H9 (cell line): ENCODE measurements around the gene PSMD5. TPM values are rescaled to one million over a fixed set of nuclear protein-coding genes. Genes with fewer than 3 reads are reported as not detected.

Source experiments
- DNase-seq: peaks from one replicate; pipeline ENCODE4 v3.0.0-alpha.2; 2017
- H2AFZ ChIP-seq: one replicate; pipeline ENCODE4 v1.6.1; 2013; ENCODE audit warnings: mild to moderate bottlenecking, low read length, control low read depth, moderate library complexity
- H2AK5ac ChIP-seq: 2 replicates; pipeline ENCODE4 v1.6.1; 2013; ENCODE audit warnings: low read length, control low read depth, mixed read lengths; ENCODE audit not compliant: insufficient read length
- H2BK120ac ChIP-seq: one replicate; pipeline ENCODE4 v1.6.1; 2013; ENCODE audit warnings: low read depth, mild to moderate bottlenecking, low read length, control low read depth, inconsistent platforms; ENCODE audit not compliant: poor library complexity, severe bottlenecking
- H2BK12ac ChIP-seq: 2 replicates; pipeline ENCODE4 v1.6.1; 2013; ENCODE audit warnings: low read length, control low read depth, mixed read lengths, low read depth; ENCODE audit not compliant: insufficient read length
- H2BK15ac ChIP-seq: 2 replicates; pipeline ENCODE4 v1.6.1; 2013; ENCODE audit warnings: low read depth, low read length, control low read depth
- H2BK20ac ChIP-seq: one replicate; pipeline ENCODE4 v1.6.1; 2013; ENCODE audit warnings: low read depth, mild to moderate bottlenecking, low read length, control low read depth, inconsistent platforms; ENCODE audit not compliant: poor library complexity, severe bottlenecking
- H2BK5ac ChIP-seq: 2 replicates; pipeline ENCODE4 v1.6.1; 2013; ENCODE audit warnings: low read length, control low read depth, mixed read lengths; ENCODE audit not compliant: insufficient read length
- H3K14ac ChIP-seq: 2 replicates; pipeline ENCODE4 v1.6.1; 2013; ENCODE audit warnings: low read length, control low read depth; ENCODE audit not compliant: insufficient read depth
- H3K18ac ChIP-seq: 2 replicates; pipeline ENCODE4 v1.6.1; 2013; ENCODE audit warnings: low read depth, mild to moderate bottlenecking, mixed read lengths, low read length, control low read depth; ENCODE audit not compliant: insufficient read length
- H3K23ac ChIP-seq: 2 replicates; pipeline ENCODE4 v1.6.1; 2013; ENCODE audit warnings: low read length, control low read depth, mixed read lengths, low read depth; ENCODE audit not compliant: insufficient read length
- H3K23me2 ChIP-seq: 2 replicates; pipeline ENCODE4 v1.6.1; 2013; ENCODE audit warnings: low read depth, mild to moderate bottlenecking, mixed read lengths, low read length, control low read depth; ENCODE audit not compliant: insufficient read length, poor library complexity, severe bottlenecking
- H3K27ac ChIP-seq: 2 replicates; pipeline ENCODE4 v1.5.1; 2013; ENCODE audit warnings: low read length, control low read depth, mixed read lengths, low read depth; ENCODE audit not compliant: insufficient read length
- H3K27me3 ChIP-seq: 2 replicates; pipeline ENCODE4 v1.6.1; 2013; ENCODE audit warnings: low read length, control low read depth, inconsistent platforms; ENCODE audit not compliant: insufficient read depth
- H3K4ac ChIP-seq: 2 replicates; pipeline ENCODE4 v1.6.1; 2013; ENCODE audit warnings: low read depth, mild to moderate bottlenecking, control low read depth, inconsistent platforms, low read length, moderate library complexity
- H3K4me1 ChIP-seq: 2 replicates; pipeline ENCODE4 v1.6.1; 2013; ENCODE audit warnings: low read length, control low read depth, inconsistent platforms; ENCODE audit not compliant: insufficient read depth
- H3K4me2 ChIP-seq: 2 replicates; pipeline ENCODE4 v1.6.1; 2013; ENCODE audit warnings: low read length, control low read depth, mixed read lengths; ENCODE audit not compliant: insufficient read length, insufficient read depth
- H3K56ac ChIP-seq: 2 replicates; pipeline ENCODE4 v1.6.1; 2013; ENCODE audit warnings: low read depth, mild to moderate bottlenecking, mixed read lengths, low read length, control low read depth; ENCODE audit not compliant: insufficient read length
- H3K79me1 ChIP-seq: 2 replicates; pipeline ENCODE4 v1.6.1; 2013; ENCODE audit warnings: low read depth, mild to moderate bottlenecking, moderate library complexity, low read length, control low read depth, inconsistent platforms; ENCODE audit not compliant: insufficient read depth, poor library complexity, severe bottlenecking
- H3K79me2 ChIP-seq: 2 replicates; pipeline ENCODE4 v1.6.1; 2013; ENCODE audit warnings: low read length, control low read depth, inconsistent platforms; ENCODE audit not compliant: insufficient read depth
- H3K9ac ChIP-seq: 2 replicates; pipeline ENCODE4 v1.6.1; 2013; ENCODE audit warnings: low read length, control low read depth, mixed read lengths; ENCODE audit not compliant: insufficient read length; ENCODE audit errors: extremely low read depth
- H3K9me3 ChIP-seq: one replicate; pipeline ENCODE4 v1.6.1; 2013; ENCODE audit warnings: low read depth, low read length, inconsistent platforms; ENCODE audit not compliant: control insufficient read depth
- H3T11ph ChIP-seq: one replicate; pipeline ENCODE4 v1.6.1; 2013; ENCODE audit warnings: mild to moderate bottlenecking, low read length, control low read depth, inconsistent platforms
- H4K20me1 ChIP-seq: one replicate; pipeline ENCODE4 v1.6.1; 2013; ENCODE audit not compliant: control insufficient read depth, insufficient read length, insufficient read depth
- H4K5ac ChIP-seq: 2 replicates; pipeline ENCODE4 v1.6.1; 2013; ENCODE audit warnings: low read depth, mild to moderate bottlenecking, mixed read lengths, low read length, control low read depth; ENCODE audit not compliant: insufficient read length
- H4K8ac ChIP-seq: replicated peaks from 2 replicates; pipeline ENCODE4 v1.6.1; 2013; ENCODE audit warnings: low read length, control low read depth, mixed read lengths, low read depth; ENCODE audit not compliant: insufficient read length
- H4K91ac ChIP-seq: 2 replicates; pipeline ENCODE4 v1.6.1; 2013; ENCODE audit warnings: low read depth, mild to moderate bottlenecking, moderate library complexity, mixed read lengths, low read length, control low read depth; ENCODE audit not compliant: insufficient read length
- H3K27ac Mint-ChIP-seq, 3 experiments: 2 replicates in 2 of 3; 3 replicates in 1 of 3; pipeline ENCODE4 v1.8.0; 2020 to 2021; ENCODE audit warnings: mixed read lengths in 3 of 3, mild to moderate bottlenecking in 1 of 3, moderate library complexity in 1 of 3
- H3K27me3 Mint-ChIP-seq: 2 replicates; pipeline ENCODE4 v1.8.0; 2021; ENCODE audit warnings: low read depth, mild to moderate bottlenecking, moderate library complexity, mixed read lengths
- H3K36me3 Mint-ChIP-seq, 3 experiments: 2 replicates in 2 of 3; 3 replicates in 1 of 3; pipeline ENCODE4 v1.8.0; 2020 to 2021; ENCODE audit warnings: low read depth in 3 of 3, mixed read lengths in 3 of 3; ENCODE audit not compliant: insufficient read depth in 1 of 3
- H3K4me1 Mint-ChIP-seq, 2 experiments: 2 replicates each; pipeline ENCODE4 v1.8.0; 2020; ENCODE audit warnings: mixed read lengths in 2 of 2
- H3K4me3 Mint-ChIP-seq, 2 experiments: 2 replicates in 1 of 2; 3 replicates in 1 of 2; pipeline ENCODE4 v1.8.0; 2020 to 2021; ENCODE audit warnings: mild to moderate bottlenecking in 2 of 2, mixed read lengths in 2 of 2, moderate library complexity in 1 of 2
- H3K9me3 Mint-ChIP-seq, 2 experiments: 2 replicates in 1 of 2; 3 replicates in 1 of 2; pipeline ENCODE4 v1.8.0; 2020; ENCODE audit warnings: mild to moderate bottlenecking in 2 of 2, mixed read lengths in 2 of 2, moderate library complexity in 1 of 2
- WGBS: extraction: QIAGEN DNeasy Blood & Tissue Kit; methylation state at CpG from one replicate; pipeline ENCODE4 v1.1.7; 2013; ENCODE audit warnings: missing lambda C conversion rate, low lambda C conversion rate, mixed read lengths; ENCODE audit not compliant: insufficient read length; ENCODE audit errors: extremely low coverage; 5-methylcytosine and 5-hydroxymethylcytosine counted together
- total RNA-seq: library from RNA; stranded (reverse); gene quantifications from 2 replicates; pipeline ENCODE4 v1.2.1, GENCODE V29; 2021
- TF ChIP-seq, protein P1 (sequence below): fragments of 200-600 bp; sonication (generic); conservative IDR thresholded peaks from 3 replicates; pipeline ENCODE4 v1.8.0; 2021; ENCODE audit warnings: antibody characterized with exemption, mild to moderate bottlenecking

The PSMD5 gene
- total RNA-seq, 1 experiment from 2014 or later = 64.9 TPM

DNA sequence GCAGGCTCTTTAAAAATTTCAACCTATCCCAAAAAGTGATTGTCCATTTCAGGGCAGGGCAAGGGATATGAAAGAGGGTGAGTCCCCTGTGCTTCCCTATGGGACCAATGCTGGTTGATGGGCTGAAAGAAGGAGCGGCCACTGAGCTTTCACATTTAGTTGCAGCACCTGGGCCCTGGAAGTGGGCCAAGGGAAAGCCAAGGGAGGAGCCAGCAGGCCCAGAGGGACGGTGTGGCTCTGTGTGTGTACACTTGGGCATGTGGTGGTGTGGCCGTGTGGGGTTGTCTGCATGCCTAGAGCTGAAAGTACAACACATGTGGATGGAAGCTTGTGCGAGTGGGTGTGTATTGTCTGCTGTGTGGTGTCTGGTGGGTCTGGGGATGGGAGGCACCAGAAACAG is 14.0 kb upstream of the PSMD5 start:
- no peak overlapping the region for H4K91ac ChIP-seq
- no peak overlapping the region for H3K18ac ChIP-seq
- H2AK5ac ChIP-seq = no peak overlapping the region
- no peaks in the 10 kb centered on the region for H4K20me1 ChIP-seq
- whole genome bisulfite sequencing = no CpG with 5 or more reads among the region's 4 CpGs
- no peak for DNase-seq
- Mint-ChIP-seq H3K36me3 (peaks cover 0 to 45% (median 25%) of the 10 kb centered on the region in 3 experiments; a peak in 4 of 7 replicates), H3K4me3 (no peak overlapping the region), H3K27ac (no peak overlapping the region; a peak in 1 of 7 replicates), H3K9me3 (no peaks in the 10 kb centered on the region), H3K4me1 (peaks cover 15 to 17% of the 10 kb centered on the region in 2 experiments), H3K27me3 (no peaks in the 10 kb centered on the region)
- no peak overlapping the region for H2BK15ac ChIP-seq
- no peaks in the 10 kb centered on the region for H3K27me3 ChIP-seq
- no peak overlapping the region for H4K8ac ChIP-seq
- no peak overlapping the region for H2BK5ac ChIP-seq
- no peaks in the 10 kb centered on the region for H3K79me1 ChIP-seq
- H3T11ph ChIP-seq = no peak overlapping the region
- no peaks in the 10 kb centered on the region for H3K23me2 ChIP-seq
- H2AFZ ChIP-seq = no peak overlapping the region
- H2BK120ac ChIP-seq = no peak overlapping the region
- H3K56ac ChIP-seq = no peak overlapping the region
- H3K9ac ChIP-seq = no peak overlapping the region
- H2BK12ac ChIP-seq = no peak overlapping the region
- H4K5ac ChIP-seq = no peak overlapping the region
- no peak overlapping the region for H3K4ac ChIP-seq
- no peak overlapping the region for H3K27ac ChIP-seq
- H3K4me1 ChIP-seq = peaks cover 6% of the 10 kb centered on the region; the same call in 1 of the 2 replicates
- H2BK20ac ChIP-seq = no peak overlapping the region
- H3K79me2 ChIP-seq = no peaks in the 10 kb centered on the region
- TF ChIP-seq, protein P1, sequence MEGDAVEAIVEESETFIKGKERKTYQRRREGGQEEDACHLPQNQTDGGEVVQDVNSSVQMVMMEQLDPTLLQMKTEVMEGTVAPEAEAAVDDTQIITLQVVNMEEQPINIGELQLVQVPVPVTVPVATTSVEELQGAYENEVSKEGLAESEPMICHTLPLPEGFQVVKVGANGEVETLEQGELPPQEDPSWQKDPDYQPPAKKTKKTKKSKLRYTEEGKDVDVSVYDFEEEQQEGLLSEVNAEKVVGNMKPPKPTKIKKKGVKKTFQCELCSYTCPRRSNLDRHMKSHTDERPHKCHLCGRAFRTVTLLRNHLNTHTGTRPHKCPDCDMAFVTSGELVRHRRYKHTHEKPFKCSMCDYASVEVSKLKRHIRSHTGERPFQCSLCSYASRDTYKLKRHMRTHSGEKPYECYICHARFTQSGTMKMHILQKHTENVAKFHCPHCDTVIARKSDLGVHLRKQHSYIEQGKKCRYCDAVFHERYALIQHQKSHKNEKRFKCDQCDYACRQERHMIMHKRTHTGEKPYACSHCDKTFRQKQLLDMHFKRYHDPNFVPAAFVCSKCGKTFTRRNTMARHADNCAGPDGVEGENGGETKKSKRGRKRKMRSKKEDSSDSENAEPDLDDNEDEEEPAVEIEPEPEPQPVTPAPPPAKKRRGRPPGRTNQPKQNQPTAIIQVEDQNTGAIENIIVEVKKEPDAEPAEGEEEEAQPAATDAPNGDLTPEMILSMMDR = no peak
- no peaks in the 10 kb centered on the region for H3K9me3 ChIP-seq
- H3K4me2 ChIP-seq = no peak overlapping the region
- no peak overlapping the region for H3K14ac ChIP-seq
- H3K23ac ChIP-seq = no peak overlapping the region
